AG09309 (cell line): ENCODE data around the gene MGST2.

ENCODE experiments used
- DNase-seq: peaks from one replicate; pipeline ENCODE4 v3.0.0-alpha.2; 2010; ENCODE audit warnings: low read depth
- H3K4me3 ChIP-seq: 2 replicates; pipeline ENCODE4 v1.5.1; 2011; ENCODE audit warnings: mild to moderate bottlenecking, low read depth, low read length, moderate library complexity; ENCODE audit not compliant: control insufficient read depth
- TF ChIP-seq, protein P1 (sequence below): IDR thresholded peaks from 2 replicates; pipeline ENCODE4 v1.5.1; 2011; ENCODE audit warnings: mild to moderate bottlenecking, low read depth, low read length, inconsistent platforms; ENCODE audit not compliant: insufficient read depth, control insufficient read depth; ENCODE audit errors: missing control alignments

The MGST2 gene

DNA sequence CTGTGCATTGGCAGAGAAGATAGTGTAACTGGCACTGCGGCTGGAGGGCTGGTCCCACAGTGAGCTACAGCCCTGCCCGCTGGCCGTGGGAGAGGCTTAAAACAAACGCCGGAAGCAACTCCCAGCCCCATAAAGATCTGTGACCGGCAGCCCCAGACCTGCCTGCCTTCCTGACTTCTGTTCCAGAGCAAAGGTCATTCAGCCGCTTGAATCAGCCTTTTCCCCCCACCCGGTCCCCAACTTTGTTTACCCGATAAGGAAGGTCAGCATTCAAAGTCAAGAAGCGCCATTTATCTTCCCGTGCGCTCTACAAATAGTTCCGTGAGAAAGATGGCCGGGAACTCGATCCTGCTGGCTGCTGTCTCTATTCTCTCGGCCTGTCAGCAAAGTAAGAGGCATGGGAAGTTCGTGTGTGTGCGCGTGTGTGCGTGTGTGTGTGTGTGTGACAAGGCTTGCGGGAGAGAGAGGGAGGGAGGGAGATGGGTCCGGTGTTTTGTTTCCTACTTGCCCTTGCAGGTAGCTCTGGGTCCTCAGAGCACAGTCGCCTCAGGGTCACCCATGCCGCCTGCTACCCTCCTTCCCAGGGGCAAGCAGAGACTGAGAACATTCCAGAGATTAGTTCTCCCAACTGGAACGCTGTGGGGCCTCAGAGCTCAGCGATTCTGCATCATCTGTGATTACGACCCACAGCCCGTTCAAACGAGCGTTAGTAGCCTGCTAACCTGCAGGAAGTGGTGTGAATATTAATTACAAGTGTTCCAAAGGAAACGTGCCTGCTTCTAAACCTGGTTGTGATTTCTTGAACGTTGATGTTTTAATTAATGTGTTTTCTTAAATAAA, at the start of gene MGST2:
TSS of gene MGST2 (plus strand) at position 130 of the 840 bp plus-strand sequence. CDS start at position 331, 201 bp downstream.
- peak; percentile 44 for DNase-seq
- TF ChIP-seq, protein P1, sequence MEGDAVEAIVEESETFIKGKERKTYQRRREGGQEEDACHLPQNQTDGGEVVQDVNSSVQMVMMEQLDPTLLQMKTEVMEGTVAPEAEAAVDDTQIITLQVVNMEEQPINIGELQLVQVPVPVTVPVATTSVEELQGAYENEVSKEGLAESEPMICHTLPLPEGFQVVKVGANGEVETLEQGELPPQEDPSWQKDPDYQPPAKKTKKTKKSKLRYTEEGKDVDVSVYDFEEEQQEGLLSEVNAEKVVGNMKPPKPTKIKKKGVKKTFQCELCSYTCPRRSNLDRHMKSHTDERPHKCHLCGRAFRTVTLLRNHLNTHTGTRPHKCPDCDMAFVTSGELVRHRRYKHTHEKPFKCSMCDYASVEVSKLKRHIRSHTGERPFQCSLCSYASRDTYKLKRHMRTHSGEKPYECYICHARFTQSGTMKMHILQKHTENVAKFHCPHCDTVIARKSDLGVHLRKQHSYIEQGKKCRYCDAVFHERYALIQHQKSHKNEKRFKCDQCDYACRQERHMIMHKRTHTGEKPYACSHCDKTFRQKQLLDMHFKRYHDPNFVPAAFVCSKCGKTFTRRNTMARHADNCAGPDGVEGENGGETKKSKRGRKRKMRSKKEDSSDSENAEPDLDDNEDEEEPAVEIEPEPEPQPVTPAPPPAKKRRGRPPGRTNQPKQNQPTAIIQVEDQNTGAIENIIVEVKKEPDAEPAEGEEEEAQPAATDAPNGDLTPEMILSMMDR, result no peak
- peak within 1 kb of the TSS; percentile 57 for H3K4me3 ChIP-seq

GRCh38 chr4:139617702-139618490, 47.7 kb upstream of the MGST2 start:
- no peak for DNase-seq
- H3K4me3 ChIP-seq, result no peak overlapping the region
- TF ChIP-seq, protein P1, result peak; percentile 47

DNA sequence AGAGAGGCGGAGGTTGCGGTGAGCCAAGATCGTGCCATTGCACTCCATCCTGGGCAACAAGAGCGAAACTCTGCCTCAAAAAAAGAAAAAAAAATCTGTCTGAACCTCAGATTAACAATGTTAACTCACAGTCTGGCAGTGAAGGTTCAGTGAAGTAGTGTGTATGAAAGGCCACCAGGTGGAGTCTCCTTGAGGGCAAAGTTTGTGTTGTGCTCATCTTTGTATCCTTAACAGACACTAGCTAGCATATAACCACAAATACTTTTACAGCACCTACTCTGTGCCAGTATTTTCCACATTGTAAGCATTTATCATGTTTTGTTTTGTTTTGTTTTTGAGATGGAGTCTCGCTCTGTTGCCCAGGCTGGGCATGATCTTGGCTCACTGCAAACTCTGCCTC, 46.0 kb upstream of the MGST2 start:
- H3K4me3 ChIP-seq, result no peak overlapping the region
- TF ChIP-seq, protein P1, result peak; percentile 65
- no peak for DNase-seq

GRCh38 chr4:139622901-139623381, 42.7 kb upstream of the MGST2 start:
- H3K4me3 ChIP-seq, result no peak overlapping the region
- no peak for DNase-seq
- TF ChIP-seq, protein P1, result no peak

DNA sequence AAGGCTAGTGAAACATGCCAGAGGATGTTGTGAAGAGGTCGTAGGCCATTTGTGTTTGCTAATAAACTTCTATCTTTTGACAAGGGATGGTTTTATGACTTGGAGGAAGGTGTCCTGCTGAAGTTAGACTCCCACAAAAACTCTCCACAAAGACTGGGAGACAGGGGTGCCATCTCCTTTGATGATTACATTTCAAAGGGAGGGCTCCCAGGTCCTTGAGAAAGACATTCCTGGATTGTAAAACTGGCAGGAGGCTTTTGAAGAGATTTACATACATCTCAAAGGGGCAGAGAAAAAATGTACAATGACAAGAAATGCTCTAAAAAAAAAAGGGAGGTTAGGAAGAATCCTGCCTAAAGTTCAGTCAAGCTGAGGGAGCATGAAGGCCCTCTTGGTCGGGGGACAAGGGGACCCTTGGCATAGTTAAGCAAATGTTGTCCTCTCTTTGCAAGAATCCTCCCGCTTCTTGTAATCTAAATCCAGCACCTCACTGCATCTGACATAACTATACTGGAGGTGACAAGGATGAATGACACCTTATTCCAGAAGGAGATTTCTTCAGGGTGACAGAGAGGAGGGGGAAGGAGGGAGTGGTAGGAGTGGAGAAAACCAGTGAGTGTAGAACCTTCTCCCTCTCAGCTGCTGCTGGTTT, 41.1 kb upstream of the MGST2 start:
- no peak overlapping the region for H3K4me3 ChIP-seq
- DNase-seq, result no peak
- TF ChIP-seq, protein P1, result no peak

DNA sequence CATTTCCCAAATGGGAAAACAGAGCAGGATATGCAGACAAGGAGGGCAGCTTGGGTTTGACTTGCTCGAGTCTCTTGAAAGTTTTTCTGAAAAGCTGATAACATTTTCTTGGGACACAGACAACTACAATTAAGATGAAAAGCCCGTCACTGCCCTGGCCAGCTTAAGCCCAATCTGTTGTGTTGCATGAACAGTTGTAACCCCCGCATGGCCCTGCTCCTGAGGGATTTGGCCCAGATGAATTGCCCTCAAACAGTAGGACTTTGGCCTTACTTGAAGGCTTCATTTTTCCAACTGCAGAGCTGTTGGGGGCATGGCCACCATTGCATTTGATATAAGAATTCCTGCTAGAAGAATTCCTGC, 40.5 kb upstream of the MGST2 start:
- TF ChIP-seq, protein P1, result no peak
- H3K4me3 ChIP-seq, result no peak overlapping the region
- DNase-seq, result no peak
